Right lobe of liver (tissue), 6 donors: Measurements from ENCODE around the gene MATK. TPM values are rescaled to one million over a fixed set of nuclear protein-coding genes. Genes with fewer than 3 reads are reported as not detected.

Experiments
- ATAC-seq, 4 donors: fragments of 200-7000 bp; cut with Tn5 transposase; one replicate each; pipeline ENCODE4 v1.9.1; 2020; ENCODE audit warnings: mild to moderate bottlenecking in 4 of 4, moderate library complexity in 4 of 4
- DNase-seq, 3 donors: peaks; one replicate each; pipeline ENCODE4 v3.0.0-alpha.2; 2020
- H3K27ac ChIP-seq, 3 donors: fragments of 200-600 bp; one replicate each; pipeline ENCODE4 v1.8.0; 2022
- H3K27me3 ChIP-seq, 2 donors: fragments of 200-600 bp; one replicate each; pipeline ENCODE4 v1.8.0; 2022
- H3K36me3 ChIP-seq, 4 donors: fragments of 200-600 bp; sonication (generic) in 1 of 4; one replicate each; pipeline versions ENCODE4 v1.5.1 to v1.8.0; 2017 to 2022; ENCODE audit warnings: control low read depth in 1 of 4
- H3K4me1 ChIP-seq, 4 donors: fragments of 200-600 bp; sonication (generic) in 1 of 4; one replicate each; pipeline versions ENCODE4 v1.5.1 to v1.8.0; 2017 to 2022; ENCODE audit warnings: control low read depth in 1 of 4
- H3K4me3 ChIP-seq, 3 donors: fragments of 200-600 bp; one replicate each; pipeline ENCODE4 v1.8.0; 2022
- H3K9me3 ChIP-seq, 4 donors: fragments of 200-600 bp; sonication (generic) in 1 of 4; one replicate each; pipeline versions ENCODE4 v1.5.1 to v1.8.0; 2017 to 2022; ENCODE audit warnings: control low read depth in 1 of 4
- CTCF ChIP-seq, 4 donors: fragments of 200-600 bp in 3 of 4; fragments of 450-650 bp in 1 of 4; IDR thresholded peaks; one replicate each; pipeline versions ENCODE4 v1.5.1 to v1.8.0; 2016 to 2022; ENCODE audit warnings: antibody characterized with exemption in 4 of 4, mild to moderate bottlenecking in 2 of 4
- POLR2A ChIP-seq: fragments of 450-650 bp; IDR thresholded peaks from one replicate; pipeline ENCODE4 v1.6.1; 2017; ENCODE audit warnings: antibody characterized with exemption, mild to moderate bottlenecking
- WGBS: methylation state at CpG from one replicate; pipeline ENCODE4 v1.1.6; 2018; ENCODE audit warnings: low coverage, low lambda C conversion rate; ENCODE audit not compliant: insufficient coverage; ENCODE audit errors: missing lambda C conversion rate; 5-methylcytosine and 5-hydroxymethylcytosine counted together
- intact Hi-C, 2 donors: fragments of 100-400 bp; cut with DNase I; formaldehyde crosslinking; loops; one replicate each; pipeline versions ENCODE4 v1.11.2 to v1.14.1; 2022
- total RNA-seq, 6 experiments: library from RNA; depleted of rRNA in 2 of 6; stranded (reverse); fragments of >200 nt in 2 of 6; fragmentation: NEBNext Ultra II Directional in 3 of 6; extraction: Animal tissue kit (Norgen Biotek cat#: 25700) in 3 of 6; gene quantifications; one replicate each; pipeline versions ENCODE4 v1.1.0 to v1.2.4, GENCODE V29; 2016 to 2023
- donor health status: DM: no; HTN: yes; CAD: no.
- donor health status: DM: no; HTN: no; CAD: no.
- donor health status: DM: no; HTN: no; CAD: no.
- donor health status: DM: no; HTN: yes; CAD: no.
- donor health status: DM: no; HTN: yes; CAD: no.

Gene MATK
- total RNA-seq, 6 experiments from 2014 or later, result 0.49 to 2.5 (median 0.90) TPM

GRCh38 chr19:3783660-3784584 lies 2.3 kb downstream of the MATK start:
- WGBS, result 59% methylated on average over 12 of the region's 49 CpGs
- H3K27me3 ChIP-seq, result no peaks in the 10 kb centered on the region
- H3K27ac ChIP-seq, result no peak overlapping the region
- ATAC-seq, result peak; percentile 39 to 75 (median 53)
- peaks cover 0 to 11% (median 0%) of the 10 kb centered on the region in 4 donors for H3K9me3 ChIP-seq
- no peak overlapping the region for H3K4me3 ChIP-seq
- no peaks in the 10 kb centered on the region for H3K36me3 ChIP-seq
- TF ChIP-seq CTCF (IDR thresholded peaks at IDR 0.05), result peak; percentile 15 to 40 (median 34)
- no peak for TF ChIP-seq POLR2A
- DNase-seq, result no peak
- intact Hi-C loops, result loop anchor here in 1 of 2 donors (10.0 kb wide), 1 partner anchor 431 kb away; no protein-coding TSS in a partner anchor
- no peaks in the 10 kb centered on the region for H3K4me1 ChIP-seq

DNA sequence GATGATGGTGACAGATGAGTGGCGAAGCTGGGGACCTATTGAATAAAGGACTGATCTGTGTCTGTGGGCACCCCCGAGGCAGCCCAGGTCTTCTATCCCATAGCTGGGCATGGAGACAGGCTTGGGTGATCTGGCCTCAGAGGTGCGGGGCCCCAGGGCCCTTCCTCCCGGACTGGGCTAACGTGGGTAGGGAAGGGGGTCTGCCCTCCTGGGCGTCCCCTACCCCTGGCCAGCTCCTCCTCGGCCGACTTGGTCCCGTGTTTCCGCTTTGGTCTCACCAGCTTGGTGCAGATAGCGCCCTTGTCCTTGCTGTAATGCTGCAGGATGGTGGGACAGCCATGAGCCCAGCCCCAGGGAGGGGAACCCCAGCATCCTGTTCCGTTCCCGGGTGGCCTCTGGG lies 3.3 kb downstream of the MATK start:
- no peaks in the 10 kb centered on the region for H3K4me1 ChIP-seq
- ATAC-seq (no peak), DNase-seq (no peak)
- peaks cover 0 to 11% (median 0%) of the 10 kb centered on the region in 4 donors for H3K9me3 ChIP-seq
- H3K36me3 ChIP-seq, result no peaks in the 10 kb centered on the region
- TF ChIP-seq CTCF (IDR thresholded peaks at IDR 0.05) (no peak), POLR2A (no peak)
- intact Hi-C loops, result loop anchor here in 1 of 2 donors (10.0 kb wide), 1 partner anchor 432 kb away; no protein-coding TSS in a partner anchor
- H3K27ac ChIP-seq, result no peak overlapping the region
- no peaks in the 10 kb centered on the region for H3K27me3 ChIP-seq
- 27% methylated on average over 2 of the region's 13 CpGs for WGBS
- no peak overlapping the region for H3K4me3 ChIP-seq

DNA sequence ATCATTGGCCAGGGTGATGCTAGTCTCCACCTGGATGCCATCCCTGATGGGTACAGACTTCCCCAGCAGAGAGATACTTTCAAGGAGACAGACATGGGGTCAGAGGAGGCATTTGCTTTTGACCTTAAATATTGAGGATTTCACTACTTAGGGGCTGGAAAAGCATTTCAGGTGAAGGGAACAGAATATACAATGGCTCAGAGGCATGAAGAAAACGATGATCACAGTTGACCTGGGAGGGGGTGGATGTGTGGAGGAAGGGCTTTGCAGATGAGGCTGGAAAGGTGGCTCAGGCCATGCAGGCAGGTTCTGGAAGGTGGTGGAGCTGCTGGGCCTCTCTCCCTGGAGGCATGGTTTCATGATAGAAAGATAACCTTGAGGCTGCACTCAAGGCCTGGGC lies 3.9 kb downstream of the MATK start:
- no peak for DNase-seq
- Histone ChIP-seq H3K9me3 (peaks cover 0 to 11% (median 0%) of the 10 kb centered on the region in 4 donors), H3K4me3 (no peak overlapping the region), H3K36me3 (no peaks in the 10 kb centered on the region), H3K27me3 (no peaks in the 10 kb centered on the region), H3K4me1 (no peaks in the 10 kb centered on the region), H3K27ac (no peak overlapping the region)
- no peak for TF ChIP-seq POLR2A
- TF ChIP-seq CTCF (IDR thresholded peaks at IDR 0.05), result no peak
- no peak for ATAC-seq
- intact Hi-C loops, result loop anchor here in 1 of 2 donors (10.0 kb wide), 1 partner anchor 432 kb away; no protein-coding TSS in a partner anchor
- 92% methylated on average over 1 of the region's 1 CpG for WGBS

- H3K27ac ChIP-seq, result no peak overlapping the region
- no peak for ATAC-seq
- H3K9me3 ChIP-seq, result peaks cover 0 to 11% (median 0%) of the 10 kb centered on the region in 4 donors
- H3K27me3 ChIP-seq, result no peaks in the 10 kb centered on the region
- 100% methylated on average over 2 of the region's 2 CpGs for WGBS
- intact Hi-C loops, result loop anchor here in 1 of 2 donors (10.0 kb wide), 1 partner anchor 433 kb away; no protein-coding TSS in a partner anchor
- H3K4me3 ChIP-seq, result no peak overlapping the region
- no peaks in the 10 kb centered on the region for H3K4me1 ChIP-seq
- no peaks in the 10 kb centered on the region for H3K36me3 ChIP-seq
- no peak for TF ChIP-seq POLR2A
- TF ChIP-seq CTCF (IDR thresholded peaks at IDR 0.05), result no peak
- no peak for DNase-seq
Observed at GRCh38 chr19:3781603-3782002, 4.6 kb downstream of the MATK start.
